Body of pancreas (tissue), 4 donors: Measurements from ENCODE around the gene SUPT5H. TPM values are rescaled to one million over a fixed set of nuclear protein-coding genes. Genes with fewer than 3 reads are reported as not detected.
A peak's percentile ranks its signal among the peaks of the same experiment; 100 is the strongest.

Source experiments
- ATAC-seq: fragments of 150-250 bp; one replicate; pipeline ENCODE4 v1.9.1; 2016
- DNase-seq, 4 donors: peaks; one replicate each; pipeline ENCODE4 v3.0.0-alpha.2; 2019
- H3K27ac ChIP-seq, 4 donors: fragments of 200-600 bp; sonication (generic); 1 replicate in 3 of 4; 2 replicates in 1 of 4; pipeline versions ENCODE4 v1.5.1 to v1.6.1; 2016 to 2019; ENCODE audit warnings: mild to moderate bottlenecking in 1 of 4, mixed read lengths in 1 of 4, moderate library complexity in 1 of 4
- H3K27me3 ChIP-seq, 2 donors: fragments of 200-600 bp; sonication (generic); one replicate each; pipeline ENCODE4 v1.6.0; 2016; ENCODE audit warnings: mild to moderate bottlenecking in 1 of 2
- H3K36me3 ChIP-seq, 2 donors: fragments of 200-600 bp; sonication (generic); replicated peaks in 1 of 2; 2 replicates each; pipeline ENCODE4 v1.5.1; 2016; ENCODE audit warnings: low read depth in 2 of 2; ENCODE audit not compliant: insufficient read depth in 1 of 2
- H3K4me1 ChIP-seq: fragments of 200-600 bp; sonication (generic); one replicate; pipeline ENCODE4 v1.6.0; 2016
- H3K4me3 ChIP-seq, 2 donors: fragments of 200-600 bp; sonication (generic); 1 replicate in 1 of 2; 2 replicates in 1 of 2; pipeline ENCODE4 v1.5.1; 2016 to 2019
- H3K9me3 ChIP-seq, 3 donors: fragments of 200-600 bp; sonication (generic); 1 replicate in 2 of 3; 2 replicates in 1 of 3; pipeline ENCODE4 v1.5.1; 2016
- CTCF ChIP-seq, 7 experiments: fragments of 450-650 bp in 4 of 7; fragments of 200-600 bp in 3 of 7; sonication (generic) in 3 of 7; IDR thresholded peaks; one replicate each; pipeline ENCODE4 v1.5.1; 2016 to 2019; ENCODE audit warnings: antibody characterized with exemption in 7 of 7
- POLR2A ChIP-seq, 3 donors: fragments of 450-650 bp; IDR thresholded peaks; one replicate each; pipeline ENCODE4 v1.6.1; 2016; ENCODE audit warnings: antibody characterized with exemption in 3 of 3, mild to moderate bottlenecking in 2 of 3
- WGBS, 2 donors: methylation state at CpG; one replicate each; pipeline ENCODE4 v1.1.5; 2017; 5-methylcytosine and 5-hydroxymethylcytosine counted together
- intact Hi-C: fragments of 100-400 bp; cut with DNase I; formaldehyde crosslinking; loops from one replicate; pipeline ENCODE4 v1.15.1; 2023
- total RNA-seq, 2 donors: library from RNA; depleted of rRNA; stranded (reverse); fragments of >200 nt; gene quantifications; one replicate each; pipeline ENCODE4 v1.1.0, GENCODE V29; 2016

The SUPT5H gene
- 10 to 100 TPM; 82.0 to 90.3 TPM for total RNA-seq

- TF ChIP-seq CTCF (IDR thresholded peaks at IDR 0.05): peak in 1 of 7 experiments; percentile 19
- peak; percentile 81 to 96 (median 94) for TF ChIP-seq POLR2A (IDR thresholded peaks at IDR 0.05)
- peak within 1 kb of the TSS; percentile 72 to 96 (median 86) for H3K27ac ChIP-seq
- no peaks in the 10 kb centered on the region for H3K27me3 ChIP-seq
- H3K9me3 ChIP-seq: no peaks in the 10 kb centered on the region
- WGBS, 2 donors: 0% methylated on average over 38 to 68 of the region's 68 CpGs
- peak within 1 kb of the TSS; percentile 93 to 94 for H3K4me3 ChIP-seq
- DNase-seq (peak; percentile 98 to 99 (median 99)), ATAC-seq (peak; percentile 100)
- no peaks in the 10 kb centered on the region for H3K36me3 ChIP-seq
- intact Hi-C loops: loop anchor here (10.0 kb wide), 1 partner anchor 89 kb away; the partner anchor contains the start of gene EID2B
- peaks cover 48% of the 10 kb centered on the region for H3K4me1 ChIP-seq
Observed at GRCh38 chr19:39445196-39446111, at the start of gene SUPT5H. Gene SUPT5H (plus strand): TSS chr19:39445582. CDS start chr19:39445891, 309 bp downstream.

GRCh38 chr19:39397360-39398296, 47.8 kb upstream of the SUPT5H start:
- Histone ChIP-seq H3K36me3 (no peaks in the 10 kb centered on the region), H3K9me3 (no peaks in the 10 kb centered on the region), H3K27me3 (no peaks in the 10 kb centered on the region), H3K4me3 (no peak overlapping the region), H3K27ac (peak overlapping the region; percentile 45 to 89 (median 66)), H3K4me1 (peaks cover 33% of the 10 kb centered on the region)
- DNase-seq (peak; percentile 92 to 94 (median 92)), ATAC-seq (peak; percentile 80)
- peak in 2 of 3 donors; percentile 38 to 47 for TF ChIP-seq POLR2A (IDR thresholded peaks at IDR 0.05)
- TF ChIP-seq CTCF (IDR thresholded peaks at IDR 0.05): peak; percentile 90 to 99 (median 98)
- intact Hi-C loops: no loop called here
- 0 to 14% methylated on average over 2 to 16 of the region's 17 CpGs for whole genome bisulfite sequencing, 2 donors

- Histone ChIP-seq H3K4me1 (peaks cover 39% of the 10 kb centered on the region), H3K27me3 (no peaks in the 10 kb centered on the region), H3K36me3 (no peaks in the 10 kb centered on the region), H3K9me3 (no peaks in the 10 kb centered on the region), H3K27ac (peak overlapping the region in 3 of 4 donors; percentile 57 to 89 (median 75)), H3K4me3 (no peak overlapping the region)
- peak in 1 of 3 donors; percentile 46 for TF ChIP-seq POLR2A (IDR thresholded peaks at IDR 0.05)
- TF ChIP-seq CTCF (IDR thresholded peaks at IDR 0.05): no peak
- 63 to 77% methylated on average over 5 to 11 of the region's 11 CpGs for WGBS, 2 donors
- ATAC-seq: no peak
- DNase-seq: peak in 3 of 4 donors; percentile 37 to 84 (median 50)
- intact Hi-C loops: no loop called here
Observed at GRCh38 chr19:39398297-39398864, 47.0 kb upstream of the SUPT5H start.

- Histone ChIP-seq H3K9me3 (no peaks in the 10 kb centered on the region), H3K4me1 (peaks cover 42% of the 10 kb centered on the region), H3K4me3 (no peak overlapping the region), H3K27me3 (no peaks in the 10 kb centered on the region), H3K36me3 (no peaks in the 10 kb centered on the region), H3K27ac (peak overlapping the region in 1 of 4 donors; percentile 12)
- DNase-seq: no peak
- ATAC-seq: no peak
- intact Hi-C loops: no loop called here
- TF ChIP-seq CTCF (IDR thresholded peaks at IDR 0.05) (no peak), POLR2A (IDR thresholded peaks at IDR 0.05) (peak in 1 of 3 donors; percentile 3)
- WGBS, 2 donors: 84 to 85% methylated on average over 4 of the region's 4 CpGs
Observed at GRCh38 chr19:39399668-39400050, 45.7 kb upstream of the SUPT5H start.
